ENCODE measurements around the gene ATN1. TPM values are rescaled to one million over a fixed set of nuclear protein-coding genes. Genes with fewer than 3 reads are reported as not detected.

Gene ATN1
- total RNA-seq, 1 donor from 2014 or later: 207 TPM

- H3K27me3 ChIP-seq: no peaks in the 10 kb centered on the region
- no peaks in the 10 kb centered on the region for H3K9me3 ChIP-seq
- peaks cover 34 to 42% of the 10 kb centered on the region in 2 donors for H3K36me3 ChIP-seq
- no peak for DNase-seq (ENCODE audit: low spot score in 2 of 2)
- no peak overlapping the region for H3K4me3 ChIP-seq
- no peak overlapping the region for H3K27ac ChIP-seq
- intact Hi-C loops (cut with DNase I): no loop called here
- TF ChIP-seq CTCF (IDR thresholded peaks at IDR 0.05): no peak
- H3K4me1 ChIP-seq: peaks cover 0 to 31% of the 10 kb centered on the region in 2 donors
Observed at GRCh38 chr12:6966351-6966750, 38.6 kb downstream of the ATN1 start.

GRCh38 chr12:6967651-6968100 lies 39.9 kb downstream of the ATN1 start:
- Histone ChIP-seq H3K4me1 (peaks cover 0 to 28% of the 10 kb centered on the region in 2 donors), H3K4me3 (no peak overlapping the region), H3K27me3 (no peaks in the 10 kb centered on the region), H3K9me3 (no peaks in the 10 kb centered on the region), H3K36me3 (peaks cover 34 to 42% of the 10 kb centered on the region in 2 donors), H3K27ac (no peak overlapping the region)
- intact Hi-C loops (cut with DNase I): no loop called here
- no peak for TF ChIP-seq CTCF (IDR thresholded peaks at IDR 0.05)
- DNase-seq (ENCODE audit: low spot score in 2 of 2): no peak

GRCh38 chr12:6968426-6968825 lies 40.7 kb downstream of the ATN1 start:
- peaks cover 34 to 42% of the 10 kb centered on the region in 2 donors for H3K36me3 ChIP-seq
- intact Hi-C loops (cut with DNase I): no loop called here
- no peaks in the 10 kb centered on the region for H3K27me3 ChIP-seq
- no peak for TF ChIP-seq CTCF (IDR thresholded peaks at IDR 0.05)
- H3K4me3 ChIP-seq: no peak overlapping the region
- no peak for DNase-seq (ENCODE audit: low spot score in 2 of 2)
- H3K27ac ChIP-seq: no peak overlapping the region
- H3K4me1 ChIP-seq: peaks cover 0 to 28% of the 10 kb centered on the region in 2 donors
- H3K9me3 ChIP-seq: no peaks in the 10 kb centered on the region

- intact Hi-C loops (cut with DNase I): loop anchor here (1.0 to 2.0 kb wide), 3 partner anchors 26 to 139 kb away; partner anchors contain the start of genes C12orf57, C1RL and LPCAT3
- peak overlapping the region; percentile 89 to 95 for H3K27ac ChIP-seq
- H3K27me3 ChIP-seq: no peaks in the 10 kb centered on the region
- H3K4me1 ChIP-seq: peaks cover 0 to 25% of the 10 kb centered on the region in 2 donors
- H3K4me3 ChIP-seq: peak overlapping the region; percentile 89 to 93
- no peak for TF ChIP-seq CTCF (IDR thresholded peaks at IDR 0.05)
- DNase-seq (ENCODE audit: low spot score in 2 of 2): no peak
- H3K9me3 ChIP-seq: no peaks in the 10 kb centered on the region
- peaks cover 44 to 55% of the 10 kb centered on the region in 2 donors for H3K36me3 ChIP-seq
Observed at GRCh38 chr12:6970096-6970527, 42.4 kb downstream of the ATN1 start.

- no peak for DNase-seq (ENCODE audit: low spot score in 2 of 2)
- no peak for TF ChIP-seq CTCF (IDR thresholded peaks at IDR 0.05)
- no peak overlapping the region for H3K27ac ChIP-seq
- H3K27me3 ChIP-seq: no peaks in the 10 kb centered on the region
- no peaks in the 10 kb centered on the region for H3K9me3 ChIP-seq
- H3K4me1 ChIP-seq: peaks cover 0 to 17% of the 10 kb centered on the region in 2 donors
- no peak overlapping the region for H3K4me3 ChIP-seq
- intact Hi-C loops (cut with DNase I): no loop called here
- H3K36me3 ChIP-seq: peaks cover 44 to 55% of the 10 kb centered on the region in 2 donors
Observed at GRCh38 chr12:6974180-6974579, 46.4 kb downstream of the ATN1 start.

Data from ascending aorta (tissue), 2 donors.